ENCODE results near the gene MAT1A.
"Not testable (repeated sequence)": the region's sequence is repeated elsewhere in the genome, so short reads cannot be mapped to it uniquely, and the experiment has no call there.

Gene MAT1A

GRCh38 chr10:80289451-80290287 is at the start of gene MAT1A:
Gene MAT1A, minus strand, starts transcription at chr10:80289658. Its CDS starts 235 bp downstream, at chr10:80289423.
- FAIRE-seq: no peak
- DNase-seq (ENCODE audit: insufficient read length, low spot score): peak; percentile 33

- FAIRE-seq (no peak), DNase-seq (ENCODE audit: insufficient read length, low spot score) (no peak)
Observed at GRCh38 chr10:80333983-80334382, 44.5 kb upstream of the MAT1A start.

GRCh38 chr10:80324891-80325364 is 35.5 kb upstream of the MAT1A start:
- DNase-seq (ENCODE audit: insufficient read length, low spot score) (no peak), FAIRE-seq (no peak)

GRCh38 chr10:80324086-80324485 is 34.6 kb upstream of the MAT1A start:
- FAIRE-seq: peak; percentile 23
- peak; percentile 69 for DNase-seq (ENCODE audit: insufficient read length, low spot score)

GRCh38 chr10:80323311-80323710 is 33.9 kb upstream of the MAT1A start:
- DNase-seq (ENCODE audit: insufficient read length, low spot score) (no peak), FAIRE-seq (no peak)

- FAIRE-seq (no peak), DNase-seq (ENCODE audit: insufficient read length, low spot score) (no peak)
Observed at GRCh38 chr10:80322711-80323110, 33.3 kb upstream of the MAT1A start.

GRCh38 chr10:80322158-80322557 is 32.7 kb upstream of the MAT1A start:
- FAIRE-seq (no peak), DNase-seq (ENCODE audit: insufficient read length, low spot score) (no peak)

GRCh38 chr10:80321183-80321582 is 31.7 kb upstream of the MAT1A start:
- FAIRE-seq (no peak), DNase-seq (ENCODE audit: insufficient read length, low spot score) (no peak)

- FAIRE-seq (no peak), DNase-seq (ENCODE audit: insufficient read length, low spot score) (no peak)
Observed at GRCh38 chr10:80320377-80320776, 30.9 kb upstream of the MAT1A start.

GRCh38 chr10:80319725-80320290 is 30.4 kb upstream of the MAT1A start:
- no peak for DNase-seq (ENCODE audit: insufficient read length, low spot score)
- FAIRE-seq: peak; percentile 16

- no peak for DNase-seq (ENCODE audit: insufficient read length, low spot score)
- no peak for FAIRE-seq
Observed at GRCh38 chr10:80319318-80319717, 29.9 kb upstream of the MAT1A start.

GRCh38 chr10:80318742-80319141 is 29.3 kb upstream of the MAT1A start:
- FAIRE-seq (no peak), DNase-seq (ENCODE audit: insufficient read length, low spot score) (no peak)

- FAIRE-seq: no peak
Observed at GRCh38 chr10:80315391-80315790, 25.9 kb upstream of the MAT1A start.

GRCh38 chr10:80313523-80313922 is 24.1 kb upstream of the MAT1A start:
- FAIRE-seq (no peak), DNase-seq (ENCODE audit: insufficient read length, low spot score) (no peak)

More at GRCh38 chr10:80315391-80315790, 25.9 kb upstream of the MAT1A start:
- DNase-seq (ENCODE audit: insufficient read length, low spot score): no peak

GRCh38 chr10:80305989-80306388 is 16.5 kb upstream of the MAT1A start:
- FAIRE-seq; DNase-seq (ENCODE audit: insufficient read length, low spot score): not testable (repeated sequence)

GRCh38 chr10:80296942-80297341 is 7.5 kb upstream of the MAT1A start:
- no peak for DNase-seq (ENCODE audit: insufficient read length, low spot score)
- FAIRE-seq: no peak

GRCh38 chr10:80292607-80293239 is 3.3 kb upstream of the MAT1A start:
- DNase-seq (ENCODE audit: insufficient read length, low spot score) (no peak), FAIRE-seq (no peak)

GRCh38 chr10:80290474-80291220 is 1.2 kb upstream of the MAT1A start:
- no peak for FAIRE-seq
- no peak for DNase-seq (ENCODE audit: insufficient read length, low spot score)

- FAIRE-seq (no peak), DNase-seq (ENCODE audit: insufficient read length, low spot score) (no peak)
Observed at GRCh38 chr10:80288849-80289248, 609 bp downstream of the MAT1A start.

GRCh38 chr10:80284522-80284921 is 4.9 kb downstream of the MAT1A start:
- DNase-seq (ENCODE audit: insufficient read length, low spot score) (no peak), FAIRE-seq (no peak)
